ENCODE measurements around the gene HOXC9.

Gene HOXC9

GRCh38 chr12:54024581-54025305 lies 24.8 kb downstream of the HOXC9 start:
- H3K9me2 ChIP-seq (replicated peaks; ENCODE audit: low read depth, low read length): no peaks in the 10 kb centered on the region
- H3K9ac ChIP-seq (ENCODE audit: low read depth, low read length, poor library complexity, severe bottlenecking): peak overlapping the region; percentile 35
- H4K20me1 ChIP-seq (ENCODE audit: insufficient read depth, low read length, poor library complexity, severe bottlenecking): peaks cover 88% of the 10 kb centered on the region
- H3K4me1 ChIP-seq (ENCODE audit: insufficient read depth, low read length, poor library complexity, severe bottlenecking): peaks cover 59% of the 10 kb centered on the region
- no peak for TF ChIP-seq CTCF (conservative IDR thresholded peaks at IDR 0.05; ENCODE audit: low read length)
- TF ChIP-seq EZH2phosphoT487 (IDR thresholded peaks at IDR 0.05; ENCODE audit: borderline replicate concordance): no peak
- no peaks in the 10 kb centered on the region for H3K9me3 ChIP-seq (ENCODE audit: insufficient read depth, low read depth, low read length)
- no peak overlapping the region for H3K4me3 ChIP-seq (ENCODE audit: low read length, poor library complexity, severe bottlenecking)
- peaks cover 12% of the 10 kb centered on the region; the same call in 1 of the 2 replicates for H3K36me3 ChIP-seq (ENCODE audit: insufficient read depth, low read length)
- no peaks in the 10 kb centered on the region for H3K27me3 ChIP-seq (ENCODE audit: insufficient read depth, low read length, poor library complexity, severe bottlenecking)
- H3K4me2 ChIP-seq (ENCODE audit: low read depth, low read length, poor library complexity, severe bottlenecking): peak overlapping the region; percentile 30
- H3F3A ChIP-seq (ENCODE audit: low read depth): 0 out of 2 replicates have a peak, but pooled peaks cover 2% of the 10 kb centered on the region
- peaks cover 96% of the 10 kb centered on the region for H3K79me2 ChIP-seq (ENCODE audit: insufficient read depth, low read length)
- H2AFZ ChIP-seq (ENCODE audit: low read length): no peak overlapping the region

GRCh38 chr12:54025499-54026405 lies 25.8 kb downstream of the HOXC9 start:
- Histone ChIP-seq H3K27me3 (ENCODE audit: insufficient read depth, low read length, poor library complexity, severe bottlenecking) (no peaks in the 10 kb centered on the region), H3K9ac (ENCODE audit: low read depth, low read length, poor library complexity, severe bottlenecking) (peak overlapping the region; percentile 35), H3F3A (ENCODE audit: low read depth) (0 out of 2 replicates have a peak, but pooled peaks cover 2% of the 10 kb centered on the region), H3K79me2 (ENCODE audit: insufficient read depth, low read length) (peaks cover 86% of the 10 kb centered on the region), H2AFZ (ENCODE audit: low read length) (no peak overlapping the region), H3K36me3 (ENCODE audit: insufficient read depth, low read length) (peaks cover 20% of the 10 kb centered on the region; the same call in 1 of the 2 replicates), H3K9me2 (replicated peaks; ENCODE audit: low read depth, low read length) (no peaks in the 10 kb centered on the region), H4K20me1 (ENCODE audit: insufficient read depth, low read length, poor library complexity, severe bottlenecking) (peaks cover 82% of the 10 kb centered on the region), H3K4me2 (ENCODE audit: low read depth, low read length, poor library complexity, severe bottlenecking) (peak overlapping the region; percentile 30), H3K4me1 (ENCODE audit: insufficient read depth, low read length, poor library complexity, severe bottlenecking) (peaks cover 53% of the 10 kb centered on the region), H3K9me3 (ENCODE audit: insufficient read depth, low read depth, low read length) (no peaks in the 10 kb centered on the region), H3K4me3 (ENCODE audit: low read length, poor library complexity, severe bottlenecking) (no peak overlapping the region)
- TF ChIP-seq CTCF (conservative IDR thresholded peaks at IDR 0.05; ENCODE audit: low read length): no peak
- TF ChIP-seq EZH2phosphoT487 (IDR thresholded peaks at IDR 0.05; ENCODE audit: borderline replicate concordance): no peak

GRCh38 chr12:54026640-54027441 lies 26.9 kb downstream of the HOXC9 start:
- Histone ChIP-seq H4K20me1 (ENCODE audit: insufficient read depth, low read length, poor library complexity, severe bottlenecking) (peaks cover 72% of the 10 kb centered on the region), H3K9ac (ENCODE audit: low read depth, low read length, poor library complexity, severe bottlenecking) (no peak overlapping the region), H3K4me2 (ENCODE audit: low read depth, low read length, poor library complexity, severe bottlenecking) (no peak overlapping the region), H3K79me2 (ENCODE audit: insufficient read depth, low read length) (peaks cover 75% of the 10 kb centered on the region), H3K4me3 (ENCODE audit: low read length, poor library complexity, severe bottlenecking) (no peak overlapping the region), H3K9me2 (replicated peaks; ENCODE audit: low read depth, low read length) (no peaks in the 10 kb centered on the region), H2AFZ (ENCODE audit: low read length) (no peak overlapping the region), H3K36me3 (ENCODE audit: insufficient read depth, low read length) (peaks cover 31% of the 10 kb centered on the region; the same call in 1 of the 2 replicates), H3K27me3 (ENCODE audit: insufficient read depth, low read length, poor library complexity, severe bottlenecking) (no peaks in the 10 kb centered on the region), H3K9me3 (ENCODE audit: insufficient read depth, low read depth, low read length) (no peaks in the 10 kb centered on the region), H3F3A (ENCODE audit: low read depth) (peaks cover 4% of the 10 kb centered on the region; the same call in 1 of the 2 replicates), H3K4me1 (ENCODE audit: insufficient read depth, low read length, poor library complexity, severe bottlenecking) (peaks cover 43% of the 10 kb centered on the region)
- no peak for TF ChIP-seq EZH2phosphoT487 (IDR thresholded peaks at IDR 0.05; ENCODE audit: borderline replicate concordance)
- no peak for TF ChIP-seq CTCF (conservative IDR thresholded peaks at IDR 0.05; ENCODE audit: low read length)

All from Loucy (cell line).